Suppressor macrophage treated with lipopolysaccharide for 4 hours (primary cell): Measurements from ENCODE around the gene FBXW2.
A peak's percentile ranks its signal among the peaks of the same experiment; 100 is the strongest.

Experiments used
- DNase-seq: peaks from one replicate; pipeline ENCODE4 v3.0.0-alpha.2; 2020

The FBXW2 gene

DNA sequence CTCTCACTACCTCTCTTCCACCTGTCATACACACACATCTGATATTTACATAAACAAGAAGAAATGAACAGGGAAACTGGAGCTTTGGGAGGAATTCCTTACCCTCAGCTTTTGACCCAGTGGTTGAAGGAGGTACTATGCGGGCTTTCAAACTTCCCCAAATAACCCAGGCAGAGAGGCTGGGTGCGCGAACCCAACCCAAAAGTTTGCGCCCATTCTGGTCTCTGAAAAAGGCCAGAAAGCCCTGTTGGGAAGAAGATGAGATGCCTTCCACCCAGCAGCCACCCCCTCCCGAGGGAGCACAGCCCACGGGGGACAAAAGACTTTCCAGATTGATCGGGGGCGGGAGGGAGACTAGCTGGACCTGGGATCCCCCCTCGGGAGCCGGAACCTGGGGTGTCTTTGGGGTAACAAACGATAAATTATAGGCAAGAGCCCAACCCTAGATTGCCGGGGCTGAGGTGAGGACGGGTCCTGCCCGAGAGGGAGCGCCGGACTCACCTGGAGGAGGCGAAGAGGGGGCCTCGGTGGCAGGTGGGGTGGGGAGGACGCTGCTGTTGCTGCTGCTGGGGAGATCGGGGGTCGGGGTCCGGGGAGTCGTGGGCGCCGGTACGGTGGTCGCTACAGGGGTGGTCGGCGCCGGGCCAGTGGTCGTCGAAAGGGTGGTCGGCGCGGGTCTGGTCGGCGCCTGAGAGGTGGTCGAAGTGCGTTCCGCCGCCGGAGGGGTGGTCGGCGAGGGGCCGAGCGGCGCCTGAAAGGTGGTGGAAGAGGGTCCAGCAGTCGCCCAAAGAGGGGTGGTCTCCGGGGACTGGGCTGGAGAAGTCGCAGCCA is 79.7 kb downstream of the FBXW2 start:
- DNase-seq = peak; percentile 62

DNA sequence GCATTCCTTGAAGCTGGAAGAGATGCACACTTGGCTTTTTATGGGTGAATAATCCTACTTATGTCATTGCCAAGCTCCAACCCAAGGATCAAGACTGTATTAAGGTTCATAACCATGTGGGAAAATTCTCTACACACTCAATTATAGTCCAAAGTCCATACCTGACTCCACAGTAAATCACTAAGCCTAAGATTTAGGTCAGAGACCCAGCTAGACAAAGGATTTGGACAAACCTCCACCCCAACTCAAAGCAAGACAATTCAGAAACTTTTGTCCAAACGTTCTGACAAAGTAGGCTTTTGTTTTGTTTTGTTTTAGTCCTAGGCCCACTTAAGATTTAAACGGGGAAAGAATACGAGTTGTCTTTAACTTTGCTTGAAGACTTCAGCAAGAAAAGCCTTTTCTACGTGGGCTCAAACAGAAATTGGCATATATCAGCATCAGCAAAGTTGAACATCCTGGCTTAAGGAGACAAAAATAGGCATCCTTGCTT is 80.6 kb downstream of the FBXW2 start:
- DNase-seq = no peak

DNA sequence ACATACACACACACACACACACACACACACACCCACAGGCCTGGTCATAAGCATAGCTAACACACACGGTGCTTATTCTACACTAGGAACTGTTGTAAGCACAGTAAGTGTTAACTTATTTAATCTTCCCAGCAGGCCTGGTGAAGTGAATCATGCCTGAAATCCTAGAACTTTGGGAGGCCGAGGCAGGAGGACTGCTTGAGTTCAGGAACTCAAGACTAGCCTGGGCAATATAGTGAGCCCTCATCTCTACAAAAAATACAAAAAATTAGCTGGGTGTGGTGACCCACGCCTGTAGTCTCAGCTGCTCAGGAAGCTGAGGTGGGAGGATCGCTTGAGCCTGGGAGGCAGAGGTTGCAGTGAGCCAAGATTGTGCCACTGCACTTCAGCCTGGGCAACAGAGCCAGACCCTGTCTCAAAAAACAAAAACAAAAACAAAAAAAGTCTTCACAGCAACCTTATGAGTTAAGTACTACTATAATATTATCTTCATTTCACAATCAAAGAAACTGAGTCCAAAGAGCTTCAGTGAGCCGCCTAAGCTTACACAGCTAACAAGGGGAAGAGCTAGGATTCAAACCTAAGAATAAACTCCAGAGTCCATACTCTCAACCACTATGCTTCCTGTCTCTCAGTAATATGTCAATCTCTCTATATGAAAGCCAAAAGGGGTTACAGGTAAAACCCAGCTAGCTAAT is 81.2 kb downstream of the FBXW2 start:
- peak; percentile 27 for DNase-seq

DNA sequence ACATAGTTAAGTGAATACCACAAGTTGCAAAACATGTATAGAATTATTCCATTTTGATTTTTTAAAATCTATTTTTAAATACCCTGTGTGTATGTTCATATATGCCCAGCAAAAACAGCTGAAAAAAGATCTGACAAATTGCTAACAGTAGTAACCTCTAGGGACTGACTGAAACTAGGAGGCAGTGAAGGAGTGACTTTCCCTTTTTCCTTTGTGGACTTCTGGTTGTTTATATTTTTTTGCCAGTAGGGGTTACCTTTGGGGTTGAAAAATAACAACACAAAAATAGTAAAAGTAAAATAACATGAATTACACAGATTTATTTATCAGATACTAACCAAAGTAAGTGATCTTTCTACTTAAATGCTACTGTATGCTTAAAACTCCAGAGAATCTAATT is 81.9 kb downstream of the FBXW2 start:
- peak; percentile 30 for DNase-seq

DNA sequence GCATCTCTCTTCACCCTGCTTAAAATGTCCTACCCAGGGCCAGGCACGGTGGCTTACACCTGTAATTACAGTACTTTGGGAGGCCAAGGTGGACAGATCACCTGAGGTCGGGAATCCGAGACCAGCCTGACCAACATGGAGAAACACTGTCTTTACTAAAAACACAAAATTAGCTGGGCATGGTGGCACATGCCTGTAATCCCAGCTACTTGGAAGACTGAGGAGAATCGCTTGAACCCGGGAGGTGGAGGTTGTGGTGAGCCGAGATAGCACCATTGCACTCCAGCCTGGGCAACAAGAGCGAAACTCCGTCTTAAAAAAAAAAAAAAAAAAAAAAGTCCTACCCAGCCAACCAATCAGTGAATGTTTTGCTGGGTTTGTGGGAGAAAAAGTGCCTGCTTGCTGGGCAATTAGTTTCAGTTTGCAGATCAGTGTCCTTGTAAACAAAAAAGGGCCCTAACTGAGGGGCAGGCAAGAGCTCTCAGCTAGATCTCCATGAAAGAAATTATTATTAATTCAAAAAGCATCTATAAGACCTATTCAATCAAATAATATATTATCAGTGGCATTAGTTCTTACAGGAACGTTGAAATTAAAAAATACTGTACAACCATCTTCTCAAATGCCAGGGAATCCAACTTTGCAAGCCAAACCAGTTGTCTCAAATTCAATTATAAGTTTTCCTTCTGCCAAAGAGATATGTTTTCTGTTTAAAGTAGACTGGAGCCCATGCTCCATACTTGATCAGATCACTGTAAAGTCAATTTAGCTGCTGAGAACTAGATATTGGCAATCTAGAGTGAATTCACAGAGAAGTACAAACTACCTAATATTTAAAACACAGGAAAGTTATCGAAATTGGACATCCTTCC is 82.9 kb downstream of the FBXW2 start:
- DNase-seq = peak; percentile 78

DNA sequence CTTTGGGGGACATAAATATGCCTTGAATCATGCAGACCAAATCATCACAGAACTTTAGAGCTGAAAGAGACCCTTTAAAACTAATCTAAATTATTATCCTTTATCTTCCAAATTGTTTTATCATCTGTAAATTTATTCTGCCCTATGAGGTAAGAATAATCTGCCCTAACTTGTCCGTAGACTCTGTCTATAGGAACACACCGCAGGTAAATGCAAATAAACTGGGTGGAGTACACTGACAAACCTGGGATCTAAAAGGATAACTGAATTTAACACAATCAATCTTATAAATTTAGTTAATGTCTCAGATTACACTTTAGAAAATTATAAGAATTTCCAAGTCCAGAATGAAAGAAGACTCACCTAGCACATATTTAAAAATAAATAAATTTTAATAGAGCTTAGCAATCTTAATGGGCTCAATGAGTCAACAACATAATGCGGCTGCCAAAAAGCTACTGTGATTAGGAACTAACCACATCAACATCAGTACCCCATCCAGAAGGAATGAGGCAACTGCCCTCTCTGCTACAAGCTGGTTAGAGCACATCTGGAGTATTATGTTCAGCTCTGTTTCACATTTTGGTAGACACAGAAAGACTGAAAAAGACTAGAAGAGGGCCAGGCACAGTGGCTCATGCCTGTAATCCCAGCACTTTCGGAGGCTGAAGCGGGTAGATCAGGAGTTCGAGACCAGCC is 84.5 kb downstream of the FBXW2 start:
- DNase-seq = no peak

DNA sequence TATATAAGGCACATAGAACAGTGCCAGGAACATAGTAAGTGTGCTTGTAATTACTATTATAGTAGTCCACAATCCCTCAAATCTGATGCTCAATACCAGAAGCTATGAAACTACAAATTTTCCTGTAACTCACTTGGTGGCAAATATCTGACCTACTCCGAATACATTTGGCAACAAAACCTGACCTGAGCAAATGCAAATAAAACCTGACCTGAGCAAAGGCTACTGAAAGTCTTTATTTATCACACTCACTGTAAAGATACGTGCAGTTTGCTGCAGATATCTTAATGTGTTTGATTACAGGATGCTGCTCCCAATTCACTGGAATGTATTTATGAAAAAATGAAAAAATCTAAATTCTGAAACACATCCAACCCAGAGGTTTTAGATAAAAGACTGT is 86.0 kb downstream of the FBXW2 start:
- no peak for DNase-seq
